ENCODE results near the gene WDR82. TPM values are rescaled to one million over a fixed set of nuclear protein-coding genes. Genes with fewer than 3 reads are reported as not detected.

The WDR82 gene
- total RNA-seq, 5 donors from 2014 or later (not counting 1 experiment from before 2014, with no cell fraction given): 119 to 159 (median 154) TPM

GRCh38 chr3:52322466-52322865 lies 44.0 kb upstream of the WDR82 start:
- Histone ChIP-seq H3K4me1 (ENCODE audit: control insufficient read depth in 1 of 2, extremely low read depth in 1 of 2, insufficient read depth in 2 of 2, low read length in 2 of 2) (peaks cover 0 to 10% of the 10 kb centered on the region in 2 experiments), H3K27me3 (replicated peaks in 1 of 2; ENCODE audit: control insufficient read depth in 2 of 2, extremely low read depth in 1 of 2, insufficient read depth in 2 of 2, low read length in 1 of 2) (no peaks in the 10 kb centered on the region), H3K36me3 (ENCODE audit: control insufficient read depth in 2 of 2, extremely low read depth in 1 of 2, insufficient read depth in 1 of 2, low read length in 1 of 2) (peaks cover 0 to 7% of the 10 kb centered on the region in 2 donors), H3K9me3 (no peaks in the 10 kb centered on the region), H3K4me3 (ENCODE audit: control insufficient read depth in 1 of 2, extremely low read depth in 1 of 2, low read length in 1 of 2) (no peak overlapping the region), H3K27ac (ENCODE audit: low read length) (no peak overlapping the region)
- POLR2A ChIA-PET: no interaction called here
- no peaks in the 10 kb centered on the region for H3K9me3 Mint-ChIP-seq
- WGBS (ENCODE audit: insufficient coverage): 90% methylated on average over 6 of the region's 7 CpGs
- H3K4me1 Mint-ChIP-seq: peaks cover 10 to 11% (median 11%) of the 10 kb centered on the region in 3 donors
- H3K27ac Mint-ChIP-seq: no peak overlapping the region
- H3K27me3 Mint-ChIP-seq: no peaks in the 10 kb centered on the region
- DNase-seq (no peak), ATAC-seq (replicated peaks in 1 of 4) (no peak)
- peaks cover 5% of the 10 kb centered on the region for H3K36me3 Mint-ChIP-seq
- no peak overlapping the region for H3K4me3 Mint-ChIP-seq
- CTCF ChIA-PET: no interaction called here

DNA sequence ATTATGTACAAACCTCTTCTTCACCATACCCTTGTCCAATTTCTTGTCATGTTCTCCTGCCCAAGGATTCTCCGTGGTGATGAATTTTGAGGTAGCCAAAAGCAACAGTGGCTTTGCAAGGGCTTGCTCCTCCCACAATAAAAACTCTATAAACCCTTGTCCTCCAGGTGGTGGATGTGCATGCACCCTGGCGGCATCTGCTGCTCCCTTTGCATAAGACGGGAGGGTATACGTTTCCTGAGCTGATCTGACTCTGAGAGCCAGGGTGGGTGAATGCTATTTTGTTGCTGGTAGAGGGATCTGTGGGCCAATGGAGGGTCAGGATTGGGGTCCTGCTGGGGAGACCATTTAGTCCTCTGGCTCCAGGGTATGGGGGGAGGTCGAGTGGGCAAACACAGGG lies 43.0 kb upstream of the WDR82 start:
- H3K27ac Mint-ChIP-seq: no peak overlapping the region
- H3K9me3 Mint-ChIP-seq: no peaks in the 10 kb centered on the region

DNA sequence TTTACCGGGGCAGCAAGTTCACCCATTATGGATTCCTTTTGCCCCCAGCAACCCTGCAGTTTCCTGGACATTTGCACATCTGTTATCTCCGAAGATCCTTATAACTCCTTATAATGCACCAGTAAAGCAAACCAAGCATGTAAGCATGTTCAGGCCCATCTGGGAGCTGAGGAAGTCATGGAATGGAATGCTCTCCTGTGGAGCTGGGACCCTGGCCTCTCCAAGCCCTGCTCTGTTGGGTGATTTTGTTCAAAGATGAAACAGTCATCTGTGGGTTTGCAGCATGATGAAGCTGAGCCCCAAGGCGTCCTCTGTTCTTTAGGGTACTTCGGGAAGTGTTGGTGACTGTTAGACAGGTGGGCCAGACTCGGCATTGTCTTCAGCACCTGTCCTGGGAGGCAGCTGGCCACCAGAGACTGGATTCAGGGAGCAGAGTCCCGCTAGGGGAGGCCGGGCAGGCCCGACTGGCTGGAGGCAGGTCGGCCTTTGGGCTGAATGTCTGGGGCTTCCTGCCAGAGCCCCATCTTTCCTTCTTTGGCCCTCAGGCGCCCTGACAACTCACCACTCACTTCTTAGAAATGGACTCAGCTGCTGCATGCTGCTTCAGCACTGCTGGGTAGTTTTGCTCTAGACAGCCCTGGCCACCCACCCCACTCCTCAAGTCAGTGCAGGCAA lies 41.6 kb upstream of the WDR82 start:
- WGBS (ENCODE audit: insufficient coverage): 91% methylated on average over 8 of the region's 10 CpGs
- no peak for ATAC-seq (replicated peaks in 1 of 4)

More for the DNA sequence above, 43.0 kb upstream of the WDR82 start:
- no peaks in the 10 kb centered on the region for H3K27me3 Mint-ChIP-seq
- WGBS (ENCODE audit: insufficient coverage): 100% methylated on average over 3 of the region's 5 CpGs
- peaks cover 5% of the 10 kb centered on the region for H3K36me3 Mint-ChIP-seq
- H3K4me3 ChIP-seq (ENCODE audit: control insufficient read depth in 1 of 2, extremely low read depth in 1 of 2, low read length in 1 of 2): no peak overlapping the region
- H3K4me1 ChIP-seq (ENCODE audit: control insufficient read depth in 1 of 2, extremely low read depth in 1 of 2, insufficient read depth in 2 of 2, low read length in 2 of 2): peaks cover 0 to 14% of the 10 kb centered on the region in 2 experiments
- peaks cover 17 to 19% (median 19%) of the 10 kb centered on the region in 3 donors for H3K4me1 Mint-ChIP-seq
- no peak for ATAC-seq (replicated peaks in 1 of 4)
- no peaks in the 10 kb centered on the region for H3K27me3 ChIP-seq (replicated peaks in 1 of 2; ENCODE audit: control insufficient read depth in 2 of 2, extremely low read depth in 1 of 2, insufficient read depth in 2 of 2, low read length in 1 of 2)
- H3K36me3 ChIP-seq (ENCODE audit: control insufficient read depth in 2 of 2, extremely low read depth in 1 of 2, insufficient read depth in 1 of 2, low read length in 1 of 2): peaks cover 0 to 7% of the 10 kb centered on the region in 2 donors
- no peak overlapping the region for H3K27ac ChIP-seq (ENCODE audit: low read length)
- POLR2A ChIA-PET: no interaction called here
- CTCF ChIA-PET: interaction anchor here in 1 of 2 donors (0.7 kb wide), 1 partner anchor 83 kb away, joined by 3 read pairs; the partner anchor contains the start of gene TWF2
- DNase-seq: no peak
- no peak overlapping the region for H3K4me3 Mint-ChIP-seq
- H3K9me3 ChIP-seq: no peaks in the 10 kb centered on the region

GRCh38 chr3:52318186-52318816 lies 39.9 kb upstream of the WDR82 start:
- Mint-ChIP-seq H3K9me3 (no peaks in the 10 kb centered on the region), H3K4me1 (peaks cover 17 to 29% (median 19%) of the 10 kb centered on the region in 3 donors), H3K36me3 (peaks cover 5% of the 10 kb centered on the region), H3K27ac (no peak overlapping the region), H3K4me3 (no peak overlapping the region), H3K27me3 (no peaks in the 10 kb centered on the region)
- Histone ChIP-seq H3K4me3 (ENCODE audit: control insufficient read depth in 1 of 2, extremely low read depth in 1 of 2, low read length in 1 of 2) (no peak overlapping the region), H3K27me3 (replicated peaks in 1 of 2; ENCODE audit: control insufficient read depth in 2 of 2, extremely low read depth in 1 of 2, insufficient read depth in 2 of 2, low read length in 1 of 2) (no peaks in the 10 kb centered on the region), H3K9me3 (no peaks in the 10 kb centered on the region), H3K36me3 (ENCODE audit: control insufficient read depth in 2 of 2, extremely low read depth in 1 of 2, insufficient read depth in 1 of 2, low read length in 1 of 2) (peaks cover 0 to 3% of the 10 kb centered on the region in 2 donors), H3K27ac (ENCODE audit: low read length) (no peak overlapping the region), H3K4me1 (ENCODE audit: control insufficient read depth in 1 of 2, extremely low read depth in 1 of 2, insufficient read depth in 2 of 2, low read length in 2 of 2) (peaks cover 0 to 14% of the 10 kb centered on the region in 2 experiments)
- POLR2A ChIA-PET: no interaction called here
- CTCF ChIA-PET: no interaction called here
- DNase-seq: no peak
- no peak for ATAC-seq (replicated peaks in 1 of 4)
- WGBS (ENCODE audit: insufficient coverage): 84% methylated on average over 12 of the region's 14 CpGs

More for the DNA sequence above, 41.6 kb upstream of the WDR82 start:
- peaks cover 5% of the 10 kb centered on the region for H3K36me3 Mint-ChIP-seq
- H3K9me3 ChIP-seq: no peaks in the 10 kb centered on the region
- peaks cover 0 to 14% of the 10 kb centered on the region in 2 experiments for H3K4me1 ChIP-seq (ENCODE audit: control insufficient read depth in 1 of 2, extremely low read depth in 1 of 2, insufficient read depth in 2 of 2, low read length in 2 of 2)
- no peak overlapping the region for H3K27ac ChIP-seq (ENCODE audit: low read length)
- H3K27me3 Mint-ChIP-seq: no peaks in the 10 kb centered on the region
- ChIA-PET POLR2A (interaction anchor here in 1 of 2 donors (0.6 kb wide), 1 partner anchor 32 kb away, joined by 3 read pairs; the partner anchor contains the start of gene GLYCTK), CTCF (interaction anchor here in 1 of 2 donors (0.7 kb wide), 1 partner anchor 84 kb away, joined by 3 read pairs; no protein-coding TSS in a partner anchor)
- H3K4me1 Mint-ChIP-seq: peaks cover 17 to 25% (median 19%) of the 10 kb centered on the region in 3 donors
- H3K27me3 ChIP-seq (replicated peaks in 1 of 2; ENCODE audit: control insufficient read depth in 2 of 2, extremely low read depth in 1 of 2, insufficient read depth in 2 of 2, low read length in 1 of 2): no peaks in the 10 kb centered on the region
- DNase-seq: no peak
- H3K27ac Mint-ChIP-seq: no peak overlapping the region
- no peaks in the 10 kb centered on the region for H3K9me3 Mint-ChIP-seq
- peaks cover 0 to 3% of the 10 kb centered on the region in 2 donors for H3K36me3 ChIP-seq (ENCODE audit: control insufficient read depth in 2 of 2, extremely low read depth in 1 of 2, insufficient read depth in 1 of 2, low read length in 1 of 2)
- H3K4me3 ChIP-seq (ENCODE audit: control insufficient read depth in 1 of 2, extremely low read depth in 1 of 2, low read length in 1 of 2): no peak overlapping the region
- no peak overlapping the region for H3K4me3 Mint-ChIP-seq

DNA sequence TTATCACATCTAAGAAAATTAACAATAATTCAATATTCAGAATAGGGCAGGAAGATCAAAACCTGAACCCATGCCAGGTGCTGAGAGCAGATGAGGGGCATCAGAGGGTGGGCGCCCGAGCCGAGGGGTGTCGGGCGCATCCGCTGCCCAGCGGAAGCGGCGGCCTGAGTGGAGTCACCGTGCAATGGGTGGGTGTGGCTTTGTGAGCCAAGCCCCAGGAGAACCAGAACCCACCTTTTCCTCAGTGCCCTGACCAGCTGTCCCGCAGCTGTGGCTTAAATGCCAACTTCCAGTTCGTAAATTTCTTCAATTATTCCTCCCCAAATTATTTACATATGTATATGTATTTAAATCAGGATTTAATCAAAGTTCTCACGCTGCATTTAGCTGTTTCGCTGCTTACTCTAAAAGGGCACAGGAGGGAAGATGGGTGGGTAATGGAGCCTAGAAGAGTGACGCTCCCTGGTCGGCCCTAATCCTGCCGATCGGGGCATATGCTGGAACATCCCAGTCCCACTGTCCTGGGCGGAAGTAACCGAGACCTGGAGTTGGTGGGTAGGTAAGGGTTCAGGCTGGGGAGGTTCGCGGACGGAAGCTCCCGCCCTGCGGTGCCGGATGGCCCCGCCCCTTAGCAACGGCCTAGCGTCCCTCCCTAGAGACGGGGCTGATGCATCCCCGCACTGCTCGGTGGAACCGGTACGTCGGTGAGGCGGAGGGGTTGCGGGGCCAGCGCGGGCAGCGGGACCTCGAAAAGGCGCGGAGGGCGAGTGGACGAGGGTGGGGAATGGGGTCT lies 39.0 kb upstream of the WDR82 start:
- WGBS (ENCODE audit: insufficient coverage): 22% methylated on average over 36 of the region's 45 CpGs
- H3K36me3 Mint-ChIP-seq: no peaks in the 10 kb centered on the region
- H3K36me3 ChIP-seq (ENCODE audit: control insufficient read depth in 2 of 2, extremely low read depth in 1 of 2, insufficient read depth in 1 of 2, low read length in 1 of 2): peaks cover 0 to 3% of the 10 kb centered on the region in 2 donors
- no peaks in the 10 kb centered on the region for H3K9me3 ChIP-seq
- no peaks in the 10 kb centered on the region for H3K27me3 ChIP-seq (replicated peaks in 1 of 2; ENCODE audit: control insufficient read depth in 2 of 2, extremely low read depth in 1 of 2, insufficient read depth in 2 of 2, low read length in 1 of 2)
- ATAC-seq (replicated peaks in 1 of 4) (peak; percentile 98 to 100 (median 98)), DNase-seq (peak; percentile 46 to 81 (median 70))
- H3K27ac ChIP-seq (ENCODE audit: low read length): peak overlapping the region; percentile 26
- peak overlapping the region; percentile 48 to 82 for H3K27ac Mint-ChIP-seq
- H3K4me3 Mint-ChIP-seq: peak overlapping the region; percentile 64 to 72 (median 69)
- ChIA-PET POLR2A (no interaction called here), CTCF (interaction anchor here in 1 of 2 donors (0.7 to 1.1 kb wide), 2 partner anchors 86 to 256 kb away, joined by 3 read pairs; no protein-coding TSS in a partner anchor)
- peak overlapping the region in 1 of 2 donors; percentile 35 for H3K4me3 ChIP-seq (ENCODE audit: control insufficient read depth in 1 of 2, extremely low read depth in 1 of 2, low read length in 1 of 2)
- H3K4me1 ChIP-seq (ENCODE audit: control insufficient read depth in 1 of 2, extremely low read depth in 1 of 2, insufficient read depth in 2 of 2, low read length in 2 of 2): peaks cover 0 to 14% of the 10 kb centered on the region in 2 experiments
- H3K9me3 Mint-ChIP-seq: no peaks in the 10 kb centered on the region
- no peaks in the 10 kb centered on the region for H3K27me3 Mint-ChIP-seq
- H3K4me1 Mint-ChIP-seq: peaks cover 17 to 32% (median 19%) of the 10 kb centered on the region in 3 donors
